ENCODE data around the gene CSNK2A2. TPM values are rescaled to one million over a fixed set of nuclear protein-coding genes. Genes with fewer than 3 reads are reported as not detected.

CSNK2A2 gene
- total RNA-seq, 6 experiments from 2014 or later = 24.4 to 29.5 (median 26.8) TPM

DNA sequence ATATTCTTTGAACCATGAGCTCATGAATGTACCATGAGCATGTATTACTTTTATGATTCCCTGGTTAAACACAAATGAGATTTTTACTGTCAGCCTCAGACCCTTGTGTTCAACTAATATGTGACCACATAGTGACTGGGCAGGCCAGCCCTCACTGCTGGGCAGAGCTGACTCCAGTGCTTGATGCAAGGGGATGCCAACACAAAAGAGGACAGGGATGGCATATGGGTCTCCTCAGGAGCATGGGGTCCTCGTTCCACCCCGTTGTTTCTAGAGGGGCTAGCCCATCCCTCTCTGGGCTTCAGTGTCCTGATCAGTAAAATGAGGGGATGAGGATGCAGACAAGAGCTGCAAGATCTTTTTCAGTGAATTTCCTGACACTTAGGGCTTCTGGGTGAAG is 88.0 kb downstream of the CSNK2A2 start:
- DNase-seq = no peak
- WGBS (ENCODE audit: insufficient coverage, low coverage, low lambda C conversion rate, missing lambda C conversion rate) = 100% methylated on average over 1 of the region's 2 CpGs

DNA sequence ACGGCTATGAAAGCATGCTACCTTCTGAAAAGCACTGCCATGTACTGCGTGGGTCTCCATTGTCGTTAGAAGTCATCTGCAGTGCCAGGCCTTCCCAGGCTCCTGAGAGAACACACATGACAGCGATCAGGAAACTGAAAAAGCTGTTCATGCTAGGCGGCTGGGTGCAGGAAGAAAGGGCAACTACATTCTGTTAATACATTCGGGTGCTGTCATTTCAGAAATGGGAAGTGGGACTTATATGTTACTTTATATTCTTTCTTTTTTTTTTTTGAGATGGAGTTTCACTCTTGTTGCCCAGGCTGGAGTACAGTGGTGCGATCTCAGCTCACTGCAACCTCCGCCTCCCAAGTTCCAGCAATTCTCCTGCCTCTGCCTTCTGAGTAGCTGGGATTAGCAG is 88.6 kb downstream of the CSNK2A2 start:
- intact Hi-C loops (cut with DNase I) = no loop called here
- Histone ChIP-seq H3K4me3 (no peak overlapping the region), H3K9me3 (no peaks in the 10 kb centered on the region), H3K36me3 (peaks cover 0 to 17% (median 10%) of the 10 kb centered on the region in 4 donors), H3K27me3 (no peaks in the 10 kb centered on the region), H3K27ac (no peak overlapping the region), H3K4me1 (no peaks in the 10 kb centered on the region)
- no peak for DNase-seq
- no peak for TF ChIP-seq POLR2A (IDR thresholded peaks at IDR 0.05)
- TF ChIP-seq, protein P1, sequence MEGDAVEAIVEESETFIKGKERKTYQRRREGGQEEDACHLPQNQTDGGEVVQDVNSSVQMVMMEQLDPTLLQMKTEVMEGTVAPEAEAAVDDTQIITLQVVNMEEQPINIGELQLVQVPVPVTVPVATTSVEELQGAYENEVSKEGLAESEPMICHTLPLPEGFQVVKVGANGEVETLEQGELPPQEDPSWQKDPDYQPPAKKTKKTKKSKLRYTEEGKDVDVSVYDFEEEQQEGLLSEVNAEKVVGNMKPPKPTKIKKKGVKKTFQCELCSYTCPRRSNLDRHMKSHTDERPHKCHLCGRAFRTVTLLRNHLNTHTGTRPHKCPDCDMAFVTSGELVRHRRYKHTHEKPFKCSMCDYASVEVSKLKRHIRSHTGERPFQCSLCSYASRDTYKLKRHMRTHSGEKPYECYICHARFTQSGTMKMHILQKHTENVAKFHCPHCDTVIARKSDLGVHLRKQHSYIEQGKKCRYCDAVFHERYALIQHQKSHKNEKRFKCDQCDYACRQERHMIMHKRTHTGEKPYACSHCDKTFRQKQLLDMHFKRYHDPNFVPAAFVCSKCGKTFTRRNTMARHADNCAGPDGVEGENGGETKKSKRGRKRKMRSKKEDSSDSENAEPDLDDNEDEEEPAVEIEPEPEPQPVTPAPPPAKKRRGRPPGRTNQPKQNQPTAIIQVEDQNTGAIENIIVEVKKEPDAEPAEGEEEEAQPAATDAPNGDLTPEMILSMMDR (IDR thresholded peaks at IDR 0.05) = no peak
- no peak for ATAC-seq
- 90% methylated on average over 8 of the region's 8 CpGs for WGBS (ENCODE audit: insufficient coverage, low coverage, low lambda C conversion rate, missing lambda C conversion rate)

More for the DNA sequence above, 88.0 kb downstream of the CSNK2A2 start:
- no peak for ATAC-seq
- H3K9me3 ChIP-seq = no peaks in the 10 kb centered on the region
- H3K27me3 ChIP-seq = no peaks in the 10 kb centered on the region
- intact Hi-C loops (cut with DNase I) = no loop called here
- H3K4me3 ChIP-seq = no peak overlapping the region
- no peak overlapping the region for H3K27ac ChIP-seq
- no peaks in the 10 kb centered on the region for H3K4me1 ChIP-seq
- TF ChIP-seq, protein P1 (IDR thresholded peaks at IDR 0.05) = no peak
- TF ChIP-seq POLR2A (IDR thresholded peaks at IDR 0.05) = no peak
- peaks cover 0 to 23% (median 14%) of the 10 kb centered on the region in 4 donors for H3K36me3 ChIP-seq

Small RNA genes within 50 kb of the gene (small RNA-seq; reads per million reads assigned to genes)
- gene RN7SL645P = 0 reads per million in 2 experiments

Other genes with a start within 250 kb of the CSNK2A2 start
- not detected for gene CNGB1, start 227.0 kb downstream of the CSNK2A2 start, total RNA-seq
- gene ZNF319, start 197.4 kb downstream of the CSNK2A2 start, total RNA-seq = 1 to 10 TPM; 2.5 to 4.9 (median 3.4) TPM
- 10 to 100 TPM; 20.6 to 63.3 (median 25.9) TPM for gene USB1, start 196.7 kb downstream of the CSNK2A2 start, total RNA-seq
- gene MMP15, start 172.4 kb downstream of the CSNK2A2 start, total RNA-seq = 10 to 100 TPM; 22.3 to 76.0 (median 35.2) TPM
- 10 to 100 TPM in 5 of 6 experiments, 1 to 10 TPM in 1; 7.8 to 38.7 (median 18.1) TPM for gene CFAP20, start 68.7 kb downstream of the CSNK2A2 start, total RNA-seq
- gene PRSS54, start 96.9 kb upstream of the CSNK2A2 start, total RNA-seq = not detected
- 1 to 10 TPM in 4 of 6 experiments, under 1 TPM in 2; 0.68 to 3.3 (median 1.2) TPM for gene GINS3, start 194.4 kb upstream of the CSNK2A2 start, total RNA-seq

Data from right lobe of liver (tissue), 6 donors.